Natural killer cell (primary cell): ENCODE results near the gene CALN1. TPM values are rescaled to one million over a fixed set of nuclear protein-coding genes. Genes with fewer than 3 reads are reported as not detected.

Experiments
- ATAC-seq, 3 donors: fragments of 150-1000 bp in 2 of 3; fragments of 200-7000 bp in 1 of 3; cut with Tn5 transposase; 1 replicate in 1 of 3; 2 replicates in 2 of 3; pipeline ENCODE4 v1.10.0; 2021; ENCODE audit warnings: mild to moderate bottlenecking in 2 of 3, moderate library complexity in 2 of 3
- DNase-seq, 2 donors: peaks; one replicate each; pipeline versions ENCODE4 v3.0.0 to v3.0.0-alpha.2; 2013 to 2021; ENCODE audit warnings: mixed read lengths in 1 of 2
- H3K27ac ChIP-seq: one replicate; pipeline ENCODE4 v1.5.1; 2013; ENCODE audit warnings: mild to moderate bottlenecking, low read length
- H3K27me3 ChIP-seq: one replicate; pipeline ENCODE4 v1.6.1; 2013; ENCODE audit warnings: low read length; ENCODE audit not compliant: control insufficient read depth, insufficient read depth
- H3K36me3 ChIP-seq: one replicate; pipeline ENCODE4 v1.6.1; 2013; ENCODE audit warnings: low read length; ENCODE audit not compliant: control insufficient read depth, insufficient read depth
- H3K4me1 ChIP-seq: one replicate; pipeline ENCODE4 v1.6.1; 2013; ENCODE audit warnings: low read length; ENCODE audit not compliant: control insufficient read depth, insufficient read depth
- H3K4me3 ChIP-seq: one replicate; pipeline ENCODE4 v1.5.1; 2013; ENCODE audit warnings: low read length
- H3K9me3 ChIP-seq: one replicate; pipeline ENCODE4 v1.6.1; 2013; ENCODE audit warnings: low read length; ENCODE audit not compliant: control insufficient read depth, insufficient read depth
- H3K27ac Mint-ChIP-seq, 2 donors: one replicate each; pipeline ENCODE4 v1.8.0; 2022; ENCODE audit warnings: mild to moderate bottlenecking in 2 of 2, mixed read lengths in 2 of 2, moderate library complexity in 1 of 2
- H3K27me3 Mint-ChIP-seq, 2 donors: one replicate each; pipeline ENCODE4 v1.8.0; 2022; ENCODE audit warnings: low read depth in 2 of 2, mixed read lengths in 2 of 2
- H3K36me3 Mint-ChIP-seq: one replicate; pipeline ENCODE4 v1.8.0; 2022; ENCODE audit warnings: mixed read lengths
- H3K4me1 Mint-ChIP-seq, 2 donors: one replicate each; pipeline ENCODE4 v1.8.0; 2022; ENCODE audit warnings: mixed read lengths in 2 of 2
- H3K4me3 Mint-ChIP-seq: one replicate; pipeline ENCODE4 v1.8.0; 2022; ENCODE audit warnings: mild to moderate bottlenecking, moderate library complexity, mixed read lengths
- H3K9me3 Mint-ChIP-seq, 2 donors: one replicate each; pipeline ENCODE4 v1.8.0; 2022; ENCODE audit warnings: mixed read lengths in 2 of 2
- WGBS: methylation state at CpG from one replicate; pipeline ENCODE4 v1.1.7; 2013; ENCODE audit warnings: missing lambda C conversion rate; ENCODE audit not compliant: insufficient coverage; 5-methylcytosine and 5-hydroxymethylcytosine counted together
- intact Hi-C: fragments of 100-400 bp; cut with micrococcal nuclease; formaldehyde crosslinking; loops from one replicate; pipeline ENCODE4 v1.14.2; 2022
- total RNA-seq, 4 donors: library from RNA; stranded (reverse); fragments of 120-200 nt in 1 of 4; gene quantifications; one replicate each; pipeline versions ENCODE4 v1.2.3 to v1.2.4, GENCODE V29; 2013 to 2022
- TF ChIP-seq, protein P1 (sequence below): fragments of 200-600 bp; IDR thresholded peaks from one replicate; pipeline ENCODE4 v1.8.0; 2022; ENCODE audit warnings: antibody characterized with exemption

The CALN1 gene
- total RNA-seq, 3 donors from 2014 or later (not counting 1 experiment from before 2014, with no cell fraction given) = 0.18 TPM; not detected in 2

DNA sequence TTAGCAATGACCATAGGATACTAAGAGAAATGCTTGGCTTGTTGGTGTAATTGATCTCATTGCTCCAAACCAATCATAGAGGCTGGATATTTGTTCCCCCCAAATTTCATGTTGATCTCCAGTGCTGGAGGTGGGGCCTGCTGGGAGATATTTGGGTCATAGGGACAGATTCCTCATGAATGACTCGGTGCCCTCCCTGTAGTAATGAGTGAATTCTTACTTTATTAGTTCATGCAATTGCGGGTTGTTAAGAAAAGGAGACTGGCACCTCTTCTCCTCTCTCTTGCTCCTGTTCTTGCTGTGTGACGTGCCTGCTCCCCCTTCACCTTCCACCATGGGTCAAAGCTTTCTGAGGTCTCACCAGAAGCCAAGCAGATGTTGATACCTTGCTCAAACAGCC is 630.1 kb downstream of the CALN1 start:
- TF ChIP-seq, protein P1, sequence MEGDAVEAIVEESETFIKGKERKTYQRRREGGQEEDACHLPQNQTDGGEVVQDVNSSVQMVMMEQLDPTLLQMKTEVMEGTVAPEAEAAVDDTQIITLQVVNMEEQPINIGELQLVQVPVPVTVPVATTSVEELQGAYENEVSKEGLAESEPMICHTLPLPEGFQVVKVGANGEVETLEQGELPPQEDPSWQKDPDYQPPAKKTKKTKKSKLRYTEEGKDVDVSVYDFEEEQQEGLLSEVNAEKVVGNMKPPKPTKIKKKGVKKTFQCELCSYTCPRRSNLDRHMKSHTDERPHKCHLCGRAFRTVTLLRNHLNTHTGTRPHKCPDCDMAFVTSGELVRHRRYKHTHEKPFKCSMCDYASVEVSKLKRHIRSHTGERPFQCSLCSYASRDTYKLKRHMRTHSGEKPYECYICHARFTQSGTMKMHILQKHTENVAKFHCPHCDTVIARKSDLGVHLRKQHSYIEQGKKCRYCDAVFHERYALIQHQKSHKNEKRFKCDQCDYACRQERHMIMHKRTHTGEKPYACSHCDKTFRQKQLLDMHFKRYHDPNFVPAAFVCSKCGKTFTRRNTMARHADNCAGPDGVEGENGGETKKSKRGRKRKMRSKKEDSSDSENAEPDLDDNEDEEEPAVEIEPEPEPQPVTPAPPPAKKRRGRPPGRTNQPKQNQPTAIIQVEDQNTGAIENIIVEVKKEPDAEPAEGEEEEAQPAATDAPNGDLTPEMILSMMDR = no peak
- ATAC-seq (no peak), DNase-seq (no peak)
- H3K9me3 ChIP-seq = no peaks in the 10 kb centered on the region
- intact Hi-C loops = no loop called here
- no peak overlapping the region for H3K27ac ChIP-seq
- H3K36me3 ChIP-seq = no peaks in the 10 kb centered on the region
- Mint-ChIP-seq H3K36me3 (no peaks in the 10 kb centered on the region), H3K27me3 (no peaks in the 10 kb centered on the region), H3K4me3 (no peak overlapping the region), H3K4me1 (no peaks in the 10 kb centered on the region), H3K9me3 (no peaks in the 10 kb centered on the region), H3K27ac (no peak overlapping the region)
- no peaks in the 10 kb centered on the region for H3K4me1 ChIP-seq
- no peak overlapping the region for H3K4me3 ChIP-seq
- 89% methylated on average over 3 of the region's 3 CpGs for WGBS
- no peaks in the 10 kb centered on the region for H3K27me3 ChIP-seq

DNA sequence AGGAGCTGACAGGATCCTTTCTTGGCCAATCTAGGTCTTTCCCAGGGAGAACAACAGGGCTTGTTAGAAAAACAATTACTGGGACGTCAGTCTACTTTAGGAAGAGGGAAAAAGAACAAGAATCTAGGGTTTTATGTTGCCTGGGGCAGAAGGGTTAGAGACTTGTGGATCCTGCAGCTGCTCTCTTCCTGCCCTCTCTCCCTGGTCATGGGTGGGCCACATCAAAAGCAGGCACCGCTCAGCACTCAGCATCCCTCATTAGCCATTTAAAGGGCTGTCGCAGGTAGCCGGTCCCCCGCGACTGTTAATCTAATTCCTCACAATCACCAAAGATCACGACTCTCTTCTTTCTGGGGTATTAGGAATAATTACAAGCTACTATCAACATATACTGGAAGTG is 631.9 kb downstream of the CALN1 start:
- Histone ChIP-seq H3K4me3 (no peak overlapping the region), H3K36me3 (no peaks in the 10 kb centered on the region), H3K9me3 (no peaks in the 10 kb centered on the region), H3K4me1 (no peaks in the 10 kb centered on the region), H3K27me3 (no peaks in the 10 kb centered on the region), H3K27ac (no peak overlapping the region)
- Mint-ChIP-seq H3K4me3 (no peak overlapping the region), H3K36me3 (no peaks in the 10 kb centered on the region), H3K27me3 (no peaks in the 10 kb centered on the region), H3K4me1 (no peaks in the 10 kb centered on the region), H3K27ac (no peak overlapping the region), H3K9me3 (no peaks in the 10 kb centered on the region)
- ATAC-seq = no peak
- intact Hi-C loops = no loop called here
- TF ChIP-seq, protein P1 = no peak
- no peak for DNase-seq
- 90% methylated on average over 3 of the region's 7 CpGs for WGBS

DNA sequence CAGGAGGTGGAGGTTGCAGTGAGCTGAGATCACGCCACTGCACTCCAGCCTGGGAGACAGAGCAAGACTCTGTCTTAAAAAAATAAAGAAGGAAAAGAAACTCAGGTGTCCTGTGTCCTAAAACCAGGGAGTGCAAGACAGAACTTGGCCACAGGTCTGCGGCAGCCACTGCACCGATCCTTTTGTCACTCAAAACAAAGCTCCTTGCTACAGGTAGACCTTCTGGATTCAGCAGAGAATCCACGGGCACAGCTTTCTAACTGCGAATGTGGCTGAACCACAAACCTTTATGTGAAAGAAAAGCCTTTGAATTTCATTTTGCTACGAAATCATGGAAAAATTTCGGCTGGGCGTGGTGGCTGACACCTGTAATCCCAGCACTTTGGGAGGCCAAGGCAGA is 634.9 kb downstream of the CALN1 start:
- no peak for DNase-seq
- Mint-ChIP-seq H3K9me3 (no peaks in the 10 kb centered on the region), H3K4me3 (no peak overlapping the region), H3K36me3 (no peaks in the 10 kb centered on the region), H3K4me1 (no peaks in the 10 kb centered on the region), H3K27me3 (no peaks in the 10 kb centered on the region), H3K27ac (no peak overlapping the region)
- H3K27me3 ChIP-seq = no peaks in the 10 kb centered on the region
- no peaks in the 10 kb centered on the region for H3K4me1 ChIP-seq
- 88% methylated on average over 8 of the region's 8 CpGs for WGBS
- TF ChIP-seq, protein P1 = no peak
- no peak overlapping the region for H3K4me3 ChIP-seq
- no peak overlapping the region for H3K27ac ChIP-seq
- H3K36me3 ChIP-seq = no peaks in the 10 kb centered on the region
- ATAC-seq = no peak
- no peaks in the 10 kb centered on the region for H3K9me3 ChIP-seq
- intact Hi-C loops = no loop called here

DNA sequence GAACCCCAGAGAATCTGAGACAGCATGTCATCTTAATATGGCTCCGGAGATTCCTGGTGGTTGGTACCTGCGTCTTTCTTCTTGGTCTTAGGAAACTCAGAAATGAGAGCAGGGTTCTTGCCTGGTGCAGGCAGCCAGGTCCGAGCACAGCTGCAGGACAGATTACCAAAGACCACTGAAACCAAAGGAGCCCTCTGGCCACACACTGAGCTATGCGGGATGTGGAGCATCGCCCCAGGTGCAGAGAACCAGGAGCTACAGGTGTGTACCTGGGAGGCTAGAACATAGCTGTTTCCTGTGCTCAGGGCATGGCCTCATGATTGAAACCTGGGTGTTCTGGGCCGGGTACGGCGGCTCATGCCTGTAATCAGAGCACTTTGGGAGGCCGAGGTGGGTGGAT is 635.4 kb downstream of the CALN1 start:
- DNase-seq = no peak
- Mint-ChIP-seq H3K9me3 (no peaks in the 10 kb centered on the region), H3K27ac (no peak overlapping the region), H3K27me3 (no peaks in the 10 kb centered on the region), H3K36me3 (no peaks in the 10 kb centered on the region), H3K4me1 (no peaks in the 10 kb centered on the region), H3K4me3 (no peak overlapping the region)
- Histone ChIP-seq H3K36me3 (no peaks in the 10 kb centered on the region), H3K27me3 (no peaks in the 10 kb centered on the region), H3K4me1 (no peaks in the 10 kb centered on the region), H3K9me3 (no peaks in the 10 kb centered on the region), H3K4me3 (no peak overlapping the region), H3K27ac (no peak overlapping the region)
- intact Hi-C loops = no loop called here
- whole genome bisulfite sequencing = 97% methylated on average over 9 of the region's 9 CpGs
- no peak for ATAC-seq
- TF ChIP-seq, protein P1 = no peak
